GM23248 (cell line): ENCODE results near the gene NAALADL1. TPM values are rescaled to one million over a fixed set of nuclear protein-coding genes. Genes with fewer than 3 reads are reported as not detected.

Experiments used
- DNase-seq: peaks from one replicate; pipeline ENCODE4 v3.0.0-alpha.2; 2015
- H2AFZ ChIP-seq: fragments of 200-600 bp; sonication (generic); 2 replicates; pipeline ENCODE4 v1.6.1; 2016; ENCODE audit warnings: antibody characterized with exemption
- H3F3A ChIP-seq: fragments of 200-600 bp; sonication (generic); 2 replicates; pipeline ENCODE4 v1.6.1; 2016; ENCODE audit warnings: mild to moderate bottlenecking, antibody characterized with exemption, mixed run types; ENCODE audit not compliant: insufficient read depth
- H3K27ac ChIP-seq: fragments of 200-600 bp; sonication (generic); 2 replicates; pipeline ENCODE4 v1.5.1; 2016; ENCODE audit warnings: mild to moderate bottlenecking
- H3K27me3 ChIP-seq: fragments of 200-600 bp; sonication (generic); replicated peaks from 2 replicates; pipeline ENCODE4 v1.6.1; 2016; ENCODE audit warnings: mild to moderate bottlenecking; ENCODE audit not compliant: insufficient read depth
- H3K36me3 ChIP-seq: fragments of 200-600 bp; sonication (generic); 2 replicates; pipeline ENCODE4 v1.6.1; 2016; ENCODE audit warnings: low read depth, mild to moderate bottlenecking
- H3K4me1 ChIP-seq: fragments of 200-600 bp; sonication (generic); 2 replicates; pipeline ENCODE4 v1.6.1; 2016; ENCODE audit warnings: mild to moderate bottlenecking; ENCODE audit not compliant: insufficient read depth
- H3K4me2 ChIP-seq: fragments of 200-600 bp; sonication (generic); one replicate; pipeline ENCODE4 v1.6.1; 2016; ENCODE audit warnings: mild to moderate bottlenecking; ENCODE audit not compliant: unreplicated experiment
- H3K4me3 ChIP-seq: fragments of 200-600 bp; sonication (generic); 2 replicates; pipeline ENCODE4 v1.5.1; 2016; ENCODE audit warnings: mild to moderate bottlenecking
- H3K79me2 ChIP-seq: fragments of 200-600 bp; sonication (generic); 2 replicates; pipeline ENCODE4 v1.6.1; 2016; ENCODE audit warnings: mild to moderate bottlenecking; ENCODE audit not compliant: insufficient read depth
- H3K9ac ChIP-seq: fragments of 200-600 bp; sonication (generic); 2 replicates; pipeline ENCODE4 v1.6.1; 2016; ENCODE audit warnings: mild to moderate bottlenecking
- H3K9me2 ChIP-seq: fragments of 200-600 bp; sonication (generic); 2 replicates; pipeline ENCODE4 v1.6.1; 2016; ENCODE audit warnings: mixed run types, mild to moderate bottlenecking, moderate library complexity; ENCODE audit not compliant: insufficient read depth
- H3K9me3 ChIP-seq: fragments of 200-600 bp; sonication (generic); one replicate; pipeline ENCODE4 v1.6.1; 2017; ENCODE audit warnings: low read depth
- H4K20me1 ChIP-seq: fragments of 200-600 bp; sonication (generic); 2 replicates; pipeline ENCODE4 v1.6.0; 2016; ENCODE audit not compliant: insufficient read depth
- EZH2 ChIP-seq: fragments of 200-600 bp; sonication (generic); IDR thresholded peaks from 2 replicates; pipeline ENCODE4 v1.6.1; 2018; ENCODE audit warnings: antibody characterized with exemption, mild to moderate bottlenecking; ENCODE audit not compliant: insufficient read depth, poor library complexity, severe bottlenecking
- EZH2phosphoT487 ChIP-seq: fragments of 200-600 bp; sonication (generic); IDR thresholded peaks from 2 replicates; pipeline ENCODE4 v1.6.1; 2018; ENCODE audit warnings: antibody characterized with exemption, moderate library complexity, mild to moderate bottlenecking, low read depth; ENCODE audit not compliant: insufficient read depth
- WGBS, 2 experiments: methylation state at CpG; one replicate each; pipeline ENCODE4 v1.1.6; 2015 to 2017; ENCODE audit warnings: low lambda C conversion rate in 2 of 2, low coverage in 1 of 2; ENCODE audit errors: missing lambda C conversion rate in 2 of 2; 5-methylcytosine and 5-hydroxymethylcytosine counted together
- in situ Hi-C: fragments of 300-500 bp; cut with MboI; formaldehyde crosslinking; loops from 2 replicates; pipeline ENCODE4 v1.15.0; 2020
- polyA plus RNA-seq: library from polyadenylated mRNA; unstranded; fragments of >200 nt; fragmentation: Nextera tagmentation; extraction: Ambion mirVana; gene quantifications from 2 replicates; pipeline ENCODE4 v1.2.1, GENCODE V29; 2016
- total RNA-seq: library from RNA; depleted of rRNA; stranded (reverse); fragments of >200 nt; shearing (Covaris generic); gene quantifications from 2 replicates; pipeline ENCODE4 v1.2.3, GENCODE V29; 2014

The NAALADL1 gene
- total and polyA plus RNA-seq, 2 experiments from 2014 or later: 26.6 to 40.7 TPM

DNA sequence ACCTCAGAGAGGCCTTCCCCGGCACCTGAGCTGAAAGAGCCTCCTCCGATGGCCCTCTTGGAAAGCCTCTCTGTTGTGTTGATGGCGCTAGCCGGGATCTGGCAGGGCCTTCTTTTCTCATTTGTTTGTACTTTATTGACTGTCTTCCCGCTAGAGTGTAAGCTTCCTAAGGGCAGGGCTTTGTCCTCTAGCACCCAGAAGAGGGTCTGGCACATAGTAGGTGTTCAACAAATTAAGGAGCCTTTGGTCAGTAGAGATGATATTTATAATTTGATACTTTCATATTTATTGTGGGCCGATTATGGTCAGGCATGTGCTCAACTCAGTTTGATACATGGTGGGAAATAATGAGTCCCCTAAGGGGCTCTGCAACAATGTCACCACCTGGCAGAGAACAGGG is 40.4 kb downstream of the NAALADL1 start:
- Histone ChIP-seq H3K9me3 (no peaks in the 10 kb centered on the region), H3K4me2 (no peak overlapping the region), H3K27me3 (no peaks in the 10 kb centered on the region), H3F3A (no peaks in the 10 kb centered on the region), H3K9me2 (no peaks in the 10 kb centered on the region), H4K20me1 (no peaks in the 10 kb centered on the region), H3K27ac (no peak overlapping the region), H3K4me1 (peaks cover 5% of the 10 kb centered on the region; the same call in 1 of the 2 replicates), H3K9ac (no peak overlapping the region), H3K79me2 (peaks cover 18% of the 10 kb centered on the region), H3K4me3 (no peak overlapping the region), H2AFZ (no peak overlapping the region), H3K36me3 (no peaks in the 10 kb centered on the region)
- 94 to 100% methylated on average over 6 of the region's 6 CpGs for WGBS, 2 experiments
- TF ChIP-seq EZH2phosphoT487 (no peak), EZH2 (no peak)
- in situ Hi-C loops: no loop called here
- DNase-seq: no peak

DNA sequence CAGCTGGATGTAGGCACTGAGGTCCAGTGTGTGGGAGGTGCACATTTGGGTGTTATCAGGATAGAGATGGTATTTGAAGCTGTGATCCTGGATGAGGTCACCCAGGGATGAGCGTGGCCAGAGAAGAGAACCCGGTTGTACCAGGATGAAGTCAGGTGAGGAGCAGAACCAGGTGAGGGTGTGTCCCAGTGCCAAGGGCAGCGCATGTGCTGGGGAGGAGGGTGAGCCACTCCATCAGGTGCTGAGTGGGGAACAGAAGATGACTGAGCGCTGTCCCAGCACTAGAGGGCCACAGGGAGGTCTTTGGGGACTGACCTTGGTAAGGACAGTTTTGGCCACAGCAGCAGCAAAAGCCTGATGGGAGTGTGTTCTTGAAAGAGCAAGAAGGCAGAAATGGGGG is 41.6 kb downstream of the NAALADL1 start:
- Histone ChIP-seq H3F3A (no peaks in the 10 kb centered on the region), H4K20me1 (no peaks in the 10 kb centered on the region), H3K9me3 (no peaks in the 10 kb centered on the region), H3K9me2 (no peaks in the 10 kb centered on the region), H3K27me3 (no peaks in the 10 kb centered on the region), H3K36me3 (no peaks in the 10 kb centered on the region), H3K4me2 (no peak overlapping the region), H3K4me1 (peaks cover 6% of the 10 kb centered on the region; the same call in 1 of the 2 replicates), H3K4me3 (no peak overlapping the region), H3K27ac (no peak overlapping the region), H3K79me2 (peaks cover 18% of the 10 kb centered on the region), H2AFZ (no peak overlapping the region), H3K9ac (no peak overlapping the region)
- in situ Hi-C loops: no loop called here
- WGBS, 2 experiments: 85 to 86% methylated on average over 4 of the region's 4 CpGs
- DNase-seq: no peak
- no peak for TF ChIP-seq EZH2
- no peak for TF ChIP-seq EZH2phosphoT487

GRCh38 chr11:65014726-65015227 is 43.6 kb downstream of the NAALADL1 start:
- Histone ChIP-seq H3F3A (0 out of 2 replicates have a peak, but pooled peaks cover 3% of the 10 kb centered on the region), H3K4me2 (peak overlapping the region; percentile 56), H3K4me1 (peaks cover 6% of the 10 kb centered on the region; the same call in 1 of the 2 replicates), H3K79me2 (peaks cover 18% of the 10 kb centered on the region), H3K9me2 (no peaks in the 10 kb centered on the region), H3K4me3 (peak overlapping the region; percentile 83), H3K9me3 (no peaks in the 10 kb centered on the region), H3K27me3 (no peaks in the 10 kb centered on the region), H3K36me3 (no peaks in the 10 kb centered on the region), H2AFZ (peak overlapping the region; percentile 97), H3K9ac (peak overlapping the region; percentile 96), H4K20me1 (no peaks in the 10 kb centered on the region), H3K27ac (peak overlapping the region; percentile 97)
- no peak for DNase-seq
- in situ Hi-C loops: no loop called here
- 24 to 32% methylated on average over 20 to 23 of the region's 23 CpGs for WGBS, 2 experiments
- TF ChIP-seq EZH2phosphoT487 (no peak), EZH2 (no peak)

DNA sequence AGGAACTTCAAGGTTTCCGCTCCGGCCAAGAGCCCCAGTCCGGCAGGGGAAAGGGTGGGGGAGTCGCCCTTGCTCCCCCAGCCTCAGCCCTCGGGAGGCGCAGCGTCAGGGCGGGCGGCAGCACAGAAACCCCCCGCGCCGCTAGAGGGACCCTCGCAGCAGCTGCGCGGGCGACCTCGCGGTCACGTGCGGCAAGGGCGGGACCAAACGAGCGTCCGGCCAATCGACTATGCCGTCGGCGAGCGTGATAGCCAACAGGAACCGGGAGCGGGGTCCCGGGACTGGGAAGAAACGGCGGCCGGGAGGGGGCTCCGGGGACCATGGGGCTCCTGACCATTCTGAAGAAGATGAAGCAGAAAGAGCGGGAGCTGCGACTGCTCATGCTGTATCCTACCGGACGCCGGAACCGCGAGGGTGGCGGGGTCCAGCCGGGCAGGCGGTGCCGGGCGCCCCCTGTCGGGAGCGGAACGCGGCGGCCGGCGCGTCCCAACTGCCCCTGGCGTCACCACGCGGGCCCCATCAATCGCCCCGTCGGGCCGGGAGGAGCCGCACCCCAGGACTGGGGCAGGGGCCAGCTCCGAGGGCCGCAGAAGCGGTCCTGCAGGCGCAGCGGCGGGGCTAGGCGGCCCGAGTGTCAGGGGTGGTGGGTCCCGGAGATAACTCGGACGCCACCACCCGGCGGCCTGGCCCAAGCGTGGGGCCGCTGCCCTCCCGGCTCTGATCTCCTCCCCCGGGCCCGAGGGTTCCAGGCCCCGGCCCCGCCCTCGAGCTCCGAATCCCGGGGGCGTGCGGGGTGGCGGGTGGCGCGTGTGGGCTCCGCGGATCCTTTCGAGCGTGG is 44.2 kb downstream of the NAALADL1 start, which contains the start of gene ARL2:
TSS of gene ARL2 (plus strand) at position 273 of the 838 bp plus-strand sequence. CDS start at position 321, 48 bp downstream.
- Histone ChIP-seq H3F3A (0 out of 2 replicates have a peak, but pooled peaks cover 3% of the 10 kb centered on the region), H3K4me2 (peak within 1 kb of the TSS; percentile 96), H2AFZ (peak within 1 kb of the TSS; percentile 97), H3K4me1 (peaks cover 6% of the 10 kb centered on the region; the same call in 1 of the 2 replicates), H3K9me2 (no peaks in the 10 kb centered on the region), H3K9ac (peak within 1 kb of the TSS; percentile 96), H3K4me3 (peak within 1 kb of the TSS; percentile 83), H3K9me3 (no peaks in the 10 kb centered on the region), H3K36me3 (no peaks in the 10 kb centered on the region), H4K20me1 (no peaks in the 10 kb centered on the region), H3K79me2 (peaks cover 18% of the 10 kb centered on the region), H3K27me3 (no peaks in the 10 kb centered on the region), H3K27ac (peak within 1 kb of the TSS; percentile 97)
- no peak for TF ChIP-seq EZH2phosphoT487
- TF ChIP-seq EZH2: no peak
- WGBS, 2 experiments: 1 to 2% methylated on average over 83 to 89 of the region's 96 CpGs
- in situ Hi-C loops: no loop called here
- DNase-seq: peak; percentile 95
